ENCODE data around the gene ZNF121. TPM values are rescaled to one million over a fixed set of nuclear protein-coding genes. Genes with fewer than 3 reads are reported as not detected.
A peak's percentile ranks its signal among the peaks of the same experiment; 100 is the strongest.

ZNF121 gene
- total RNA-seq, 1 experiment from 2014 or later = 35.5 TPM

DNA sequence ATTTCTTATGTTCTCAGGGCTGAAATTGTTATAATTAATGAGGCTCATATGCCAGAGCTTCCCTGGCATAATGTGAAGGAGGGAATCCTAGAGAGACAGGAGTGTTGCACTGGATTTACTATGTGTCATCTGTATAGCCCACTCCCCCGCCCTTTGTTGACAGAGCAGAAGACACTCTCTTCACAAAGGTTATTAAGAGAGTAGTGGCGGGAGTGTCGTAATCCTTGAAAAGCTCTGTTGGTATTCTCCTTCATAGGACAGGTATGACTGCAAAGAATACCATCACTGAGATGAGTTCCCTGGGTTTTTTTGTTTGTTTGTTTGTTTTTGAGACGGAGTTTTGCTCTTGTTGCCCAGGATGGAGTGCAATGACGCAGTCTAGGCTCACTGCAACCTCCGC lies 14.0 kb downstream of the ZNF121 start:
- no peak overlapping the region for H3K4me3 ChIP-seq (ENCODE audit: low read depth, low read length)
- DNase-seq = no peak
- H3K4me1 ChIP-seq = no peaks in the 10 kb centered on the region
- ChIA-PET CTCF (no interaction called here), POLR2A (no interaction called here)
- Mint-ChIP-seq H3K36me3 (ENCODE audit: insufficient read depth, unreplicated experiment) (peaks cover 86% of the 10 kb centered on the region), H3K9me3 (ENCODE audit: unreplicated experiment) (peaks cover 27% of the 10 kb centered on the region), H3K4me1 (ENCODE audit: low read depth, unreplicated experiment) (no peaks in the 10 kb centered on the region), H3K27ac (ENCODE audit: unreplicated experiment) (no peak overlapping the region), H3K4me3 (ENCODE audit: unreplicated experiment) (no peak overlapping the region), H3K27me3 (ENCODE audit: insufficient read depth, unreplicated experiment) (no peaks in the 10 kb centered on the region)
- peaks cover 7% of the 10 kb centered on the region for H3K36me3 ChIP-seq (ENCODE audit: control insufficient read depth, insufficient read depth, low read length)
- intact Hi-C loops (cut with micrococcal nuclease; ENCODE audit: unreplicated experiment) = no loop called here
- no peaks in the 10 kb centered on the region for H3K27me3 ChIP-seq (replicated peaks; ENCODE audit: control insufficient read depth, insufficient read depth, low read length)
- H3K9me3 ChIP-seq = peaks cover 59% of the 10 kb centered on the region
- TF ChIP-seq, protein P1, sequence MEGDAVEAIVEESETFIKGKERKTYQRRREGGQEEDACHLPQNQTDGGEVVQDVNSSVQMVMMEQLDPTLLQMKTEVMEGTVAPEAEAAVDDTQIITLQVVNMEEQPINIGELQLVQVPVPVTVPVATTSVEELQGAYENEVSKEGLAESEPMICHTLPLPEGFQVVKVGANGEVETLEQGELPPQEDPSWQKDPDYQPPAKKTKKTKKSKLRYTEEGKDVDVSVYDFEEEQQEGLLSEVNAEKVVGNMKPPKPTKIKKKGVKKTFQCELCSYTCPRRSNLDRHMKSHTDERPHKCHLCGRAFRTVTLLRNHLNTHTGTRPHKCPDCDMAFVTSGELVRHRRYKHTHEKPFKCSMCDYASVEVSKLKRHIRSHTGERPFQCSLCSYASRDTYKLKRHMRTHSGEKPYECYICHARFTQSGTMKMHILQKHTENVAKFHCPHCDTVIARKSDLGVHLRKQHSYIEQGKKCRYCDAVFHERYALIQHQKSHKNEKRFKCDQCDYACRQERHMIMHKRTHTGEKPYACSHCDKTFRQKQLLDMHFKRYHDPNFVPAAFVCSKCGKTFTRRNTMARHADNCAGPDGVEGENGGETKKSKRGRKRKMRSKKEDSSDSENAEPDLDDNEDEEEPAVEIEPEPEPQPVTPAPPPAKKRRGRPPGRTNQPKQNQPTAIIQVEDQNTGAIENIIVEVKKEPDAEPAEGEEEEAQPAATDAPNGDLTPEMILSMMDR (IDR thresholded peaks at IDR 0.05; ENCODE audit: insufficient read depth in 1 of 2, low read depth in 1 of 2, low read length in 1 of 2, severe bottlenecking in 1 of 2, unreplicated experiment in 1 of 2) = no peak
- BruUV-seq (replicated peaks) = no TSS peak

DNA sequence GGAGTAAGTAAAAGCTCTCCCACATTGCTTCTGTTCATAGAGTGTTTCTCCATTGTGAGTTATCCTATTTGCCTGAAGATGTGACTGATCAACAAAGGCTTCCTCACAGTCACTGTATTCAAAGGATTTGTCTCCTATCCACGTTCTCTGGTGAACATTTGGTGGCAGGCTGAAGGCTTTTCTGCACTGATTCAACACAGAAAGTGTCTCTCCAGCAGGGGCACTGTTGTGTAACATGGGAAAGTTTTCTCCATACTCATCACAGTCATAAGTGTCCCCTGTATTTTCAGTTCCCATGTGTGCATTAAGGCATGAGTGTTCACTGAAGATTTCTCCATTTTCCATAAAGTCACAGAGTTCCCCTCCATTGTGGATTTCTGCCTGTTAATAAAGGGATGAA lies 17.6 kb downstream of the ZNF121 start:
- Histone ChIP-seq H3K4me3 (ENCODE audit: low read depth, low read length) (no peak overlapping the region), H3K36me3 (ENCODE audit: control insufficient read depth, insufficient read depth, low read length) (peaks cover 14% of the 10 kb centered on the region)
- POLR2A ChIA-PET = no interaction called here

DNA sequence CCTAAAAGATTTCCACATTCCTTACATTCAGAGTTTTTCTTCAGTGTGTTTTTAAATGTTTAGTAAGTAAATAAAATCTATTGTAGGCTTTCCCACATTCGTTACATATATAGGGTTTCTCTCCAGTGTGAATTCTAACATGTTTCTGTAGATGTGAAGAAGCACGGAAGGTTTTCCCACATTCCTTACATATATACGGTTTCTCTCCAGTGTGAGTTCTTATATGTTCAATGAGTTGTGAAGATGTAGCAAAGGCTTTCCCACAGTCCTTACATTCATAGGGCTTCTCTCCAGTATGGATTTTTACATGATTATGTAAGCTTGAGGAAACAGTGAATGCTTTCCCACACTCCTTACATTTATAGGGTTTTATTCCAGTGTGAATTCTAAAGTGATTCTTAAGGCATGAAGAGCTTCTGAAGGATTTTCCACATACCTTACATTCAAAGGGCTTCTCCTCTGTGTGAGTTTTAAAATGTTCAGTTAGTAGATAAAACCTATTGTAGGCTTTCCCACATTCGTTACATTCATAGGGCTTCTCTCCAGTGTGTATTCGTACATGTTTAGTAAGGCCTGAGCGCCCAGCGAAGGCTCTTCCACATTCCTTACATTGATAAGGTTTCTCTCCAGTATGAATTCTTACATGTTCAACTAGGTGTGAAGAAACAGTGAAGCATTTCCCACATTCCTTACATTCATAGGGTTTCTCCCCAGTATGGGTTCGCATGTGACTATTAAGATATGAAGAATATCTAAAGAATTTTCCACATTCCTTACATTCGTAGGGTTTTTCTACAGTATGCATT lies 18.2 kb downstream of the ZNF121 start:
- H3K9me3 Mint-ChIP-seq (ENCODE audit: unreplicated experiment) = peaks cover 13% of the 10 kb centered on the region
- CTCF ChIA-PET = no interaction called here
- peaks cover 14% of the 10 kb centered on the region for H3K36me3 ChIP-seq (ENCODE audit: control insufficient read depth, insufficient read depth, low read length)
- no peak overlapping the region for H3K4me3 ChIP-seq (ENCODE audit: low read depth, low read length)
- H3K27ac Mint-ChIP-seq (ENCODE audit: unreplicated experiment) = no peak overlapping the region
- DNase-seq = no peak
- H3K27me3 ChIP-seq (replicated peaks; ENCODE audit: control insufficient read depth, insufficient read depth, low read length) = no peaks in the 10 kb centered on the region
- TF ChIP-seq, protein P1 (IDR thresholded peaks at IDR 0.05; ENCODE audit: insufficient read depth in 1 of 2, low read depth in 1 of 2, low read length in 1 of 2, severe bottlenecking in 1 of 2, unreplicated experiment in 1 of 2) = no peak
- H3K9me3 ChIP-seq = peaks cover 73% of the 10 kb centered on the region
- TSS peak; percentile 7 for BruUV-seq (replicated peaks)
- no peak overlapping the region for H3K4me3 Mint-ChIP-seq (ENCODE audit: unreplicated experiment)
- POLR2A ChIA-PET = no interaction called here
- peaks cover 92% of the 10 kb centered on the region for H3K36me3 Mint-ChIP-seq (ENCODE audit: insufficient read depth, unreplicated experiment)
- H3K27me3 Mint-ChIP-seq (ENCODE audit: insufficient read depth, unreplicated experiment) = no peaks in the 10 kb centered on the region
- H3K4me1 Mint-ChIP-seq (ENCODE audit: low read depth, unreplicated experiment) = no peaks in the 10 kb centered on the region
- H3K4me1 ChIP-seq = no peaks in the 10 kb centered on the region
- intact Hi-C loops (cut with micrococcal nuclease; ENCODE audit: unreplicated experiment) = no loop called here

More for the DNA sequence above, 17.6 kb downstream of the ZNF121 start:
- Mint-ChIP-seq H3K4me3 (ENCODE audit: unreplicated experiment) (no peak overlapping the region), H3K4me1 (ENCODE audit: low read depth, unreplicated experiment) (no peaks in the 10 kb centered on the region), H3K9me3 (ENCODE audit: unreplicated experiment) (peaks cover 13% of the 10 kb centered on the region), H3K27ac (ENCODE audit: unreplicated experiment) (no peak overlapping the region), H3K36me3 (ENCODE audit: insufficient read depth, unreplicated experiment) (peaks cover 92% of the 10 kb centered on the region), H3K27me3 (ENCODE audit: insufficient read depth, unreplicated experiment) (no peaks in the 10 kb centered on the region)
- BruUV-seq (replicated peaks) = no TSS peak
- Histone ChIP-seq H3K27me3 (replicated peaks; ENCODE audit: control insufficient read depth, insufficient read depth, low read length) (no peaks in the 10 kb centered on the region), H3K4me1 (no peaks in the 10 kb centered on the region), H3K9me3 (peaks cover 72% of the 10 kb centered on the region)
- CTCF ChIA-PET = no interaction called here
- DNase-seq = no peak
- TF ChIP-seq, protein P1 (IDR thresholded peaks at IDR 0.05; ENCODE audit: insufficient read depth in 1 of 2, low read depth in 1 of 2, low read length in 1 of 2, severe bottlenecking in 1 of 2, unreplicated experiment in 1 of 2) = no peak
- intact Hi-C loops (cut with micrococcal nuclease; ENCODE audit: unreplicated experiment) = no loop called here
